Fibroblast of lung (primary cell): ENCODE data around the gene PMM1.
"Not testable (repeated sequence)": the region's sequence is repeated elsewhere in the genome, so short reads cannot be mapped to it uniquely, and the experiment has no call there.

Source experiments
- EZH2 ChIP-seq: IDR thresholded peaks from 2 replicates; pipeline ENCODE4 v1.5.1; 2012; ENCODE audit warnings: low read length, control low read depth, mild to moderate bottlenecking; ENCODE audit errors: missing control alignments
- TF ChIP-seq, protein P1 (sequence below), 2 donors: IDR thresholded peaks in 1 of 2; conservative IDR thresholded peaks in 1 of 2; 1 replicate in 1 of 2; 2 replicates in 1 of 2; pipeline ENCODE4 v1.5.1; 2011 to 2012; ENCODE audit warnings: low read length in 2 of 2, control low read depth in 1 of 2, inconsistent platforms in 1 of 2, low read depth in 1 of 2, mild to moderate bottlenecking in 1 of 2

DNA sequence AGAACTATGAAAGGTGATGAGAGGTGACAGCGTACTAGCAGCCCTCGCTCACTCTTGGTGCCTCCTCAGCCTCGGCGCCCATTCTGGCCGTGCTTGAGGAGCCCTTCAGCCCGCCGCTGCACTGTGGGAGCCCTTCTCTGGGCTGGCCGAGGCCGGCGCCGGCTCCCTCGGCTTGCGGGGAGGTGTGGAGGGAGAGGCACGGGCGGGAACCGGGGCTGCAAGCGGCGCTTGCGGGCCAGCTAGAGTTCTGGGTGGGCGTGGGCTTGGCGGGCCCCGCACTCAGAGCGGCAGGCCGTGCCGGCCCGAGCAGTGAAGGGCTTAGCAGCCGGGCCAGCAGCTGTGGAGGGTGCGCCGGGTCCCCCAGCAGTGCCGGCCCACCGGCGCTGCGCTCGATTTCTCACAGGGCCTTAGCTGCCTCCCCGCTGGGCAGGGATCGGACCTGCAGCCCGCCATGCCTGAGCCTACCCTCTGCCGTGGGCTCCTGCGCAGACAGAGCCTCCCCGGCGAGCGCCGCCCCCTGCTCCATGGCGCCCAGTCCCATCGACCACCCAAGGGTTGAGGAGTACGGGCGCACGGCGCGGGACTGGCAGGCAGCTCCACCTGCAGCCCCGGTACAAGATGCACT is 3.8 kb upstream of the PMM1 start:
- TF ChIP-seq, protein P1, sequence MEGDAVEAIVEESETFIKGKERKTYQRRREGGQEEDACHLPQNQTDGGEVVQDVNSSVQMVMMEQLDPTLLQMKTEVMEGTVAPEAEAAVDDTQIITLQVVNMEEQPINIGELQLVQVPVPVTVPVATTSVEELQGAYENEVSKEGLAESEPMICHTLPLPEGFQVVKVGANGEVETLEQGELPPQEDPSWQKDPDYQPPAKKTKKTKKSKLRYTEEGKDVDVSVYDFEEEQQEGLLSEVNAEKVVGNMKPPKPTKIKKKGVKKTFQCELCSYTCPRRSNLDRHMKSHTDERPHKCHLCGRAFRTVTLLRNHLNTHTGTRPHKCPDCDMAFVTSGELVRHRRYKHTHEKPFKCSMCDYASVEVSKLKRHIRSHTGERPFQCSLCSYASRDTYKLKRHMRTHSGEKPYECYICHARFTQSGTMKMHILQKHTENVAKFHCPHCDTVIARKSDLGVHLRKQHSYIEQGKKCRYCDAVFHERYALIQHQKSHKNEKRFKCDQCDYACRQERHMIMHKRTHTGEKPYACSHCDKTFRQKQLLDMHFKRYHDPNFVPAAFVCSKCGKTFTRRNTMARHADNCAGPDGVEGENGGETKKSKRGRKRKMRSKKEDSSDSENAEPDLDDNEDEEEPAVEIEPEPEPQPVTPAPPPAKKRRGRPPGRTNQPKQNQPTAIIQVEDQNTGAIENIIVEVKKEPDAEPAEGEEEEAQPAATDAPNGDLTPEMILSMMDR (conservative IDR thresholded peaks at IDR 0.05 in 1 of 2, IDR thresholded peaks at IDR 0.05 in 1 of 2; ENCODE audit: low read depth in 1 of 2, low read length in 2 of 2) = not testable (repeated sequence)
- TF ChIP-seq EZH2 = not testable (repeated sequence)
